NOMO-1 treated with DMSO at 0.1 percent for 48 hours (cell line): ENCODE measurements around the gene PIGH.
"Not testable (repeated sequence)": the region's sequence is repeated elsewhere in the genome, so short reads cannot be mapped to it uniquely, and the experiment has no call there.

Source experiments
- DNase-seq: peaks from one replicate; lab custom pipeline; 2025; ENCODE audit not compliant: unreplicated experiment; lab: John Stamatoyannopoulos, UW

Gene PIGH

GRCh38 chr14:67610491-67610890, 10.4 kb upstream of the PIGH start:
- no peak for DNase-seq

- no peak for DNase-seq
Observed at GRCh38 chr14:67609642-67610310, 9.7 kb upstream of the PIGH start.

GRCh38 chr14:67607646-67608045, 7.6 kb upstream of the PIGH start:
- DNase-seq: no peak

GRCh38 chr14:67602995-67603545, 3.0 kb upstream of the PIGH start:
- DNase-seq: no peak

GRCh38 chr14:67602076-67602475, 2.0 kb upstream of the PIGH start:
- no peak for DNase-seq

GRCh38 chr14:67600562-67600974, 500 bp upstream of the PIGH start:
- not testable (repeated sequence) for DNase-seq

GRCh38 chr14:67595392-67595791, 4.7 kb downstream of the PIGH start:
- DNase-seq: no peak

GRCh38 chr14:67593650-67594049, 6.4 kb downstream of the PIGH start:
- not testable (repeated sequence) for DNase-seq

GRCh38 chr14:67589204-67589770, 10.8 kb downstream of the PIGH start:
- no peak for DNase-seq

GRCh38 chr14:67586369-67586768, 13.7 kb downstream of the PIGH start:
- peak; percentile 32 for DNase-seq

- DNase-seq: no peak
Observed at GRCh38 chr14:67584978-67585377, 15.1 kb downstream of the PIGH start.

- peak; percentile 6 for DNase-seq
Observed at GRCh38 chr14:67583711-67584644, 16.1 kb downstream of the PIGH start.

- DNase-seq: no peak
Observed at GRCh38 chr14:67582061-67582460, 18.0 kb downstream of the PIGH start.

- DNase-seq: no peak
Observed at GRCh38 chr14:67581643-67582042, 18.4 kb downstream of the PIGH start.

- no peak for DNase-seq
Observed at GRCh38 chr14:67580336-67581171, 19.5 kb downstream of the PIGH start.

- no peak for DNase-seq
Observed at GRCh38 chr14:67579636-67580035, 20.4 kb downstream of the PIGH start.

GRCh38 chr14:67579040-67579439, 21.0 kb downstream of the PIGH start:
- DNase-seq: no peak

- no peak for DNase-seq
Observed at GRCh38 chr14:67577909-67578749, 21.9 kb downstream of the PIGH start.

- no peak for DNase-seq
Observed at GRCh38 chr14:67577181-67577808, 22.8 kb downstream of the PIGH start.
